H9 (cell line): Measurements from ENCODE around the gene GALNT9. TPM values are rescaled to one million over a fixed set of nuclear protein-coding genes. Genes with fewer than 3 reads are reported as not detected.

ENCODE experiments used
- DNase-seq: peaks from one replicate; pipeline ENCODE4 v3.0.0-alpha.2; 2017
- H2AFZ ChIP-seq: one replicate; pipeline ENCODE4 v1.6.1; 2013; ENCODE audit warnings: mild to moderate bottlenecking, low read length, control low read depth, moderate library complexity
- H2AK5ac ChIP-seq: 2 replicates; pipeline ENCODE4 v1.6.1; 2013; ENCODE audit warnings: low read length, control low read depth, mixed read lengths; ENCODE audit not compliant: insufficient read length
- H2BK120ac ChIP-seq: one replicate; pipeline ENCODE4 v1.6.1; 2013; ENCODE audit warnings: low read depth, mild to moderate bottlenecking, low read length, control low read depth, inconsistent platforms; ENCODE audit not compliant: poor library complexity, severe bottlenecking
- H2BK12ac ChIP-seq: 2 replicates; pipeline ENCODE4 v1.6.1; 2013; ENCODE audit warnings: low read length, control low read depth, mixed read lengths, low read depth; ENCODE audit not compliant: insufficient read length
- H2BK15ac ChIP-seq: 2 replicates; pipeline ENCODE4 v1.6.1; 2013; ENCODE audit warnings: low read depth, low read length, control low read depth
- H2BK20ac ChIP-seq: one replicate; pipeline ENCODE4 v1.6.1; 2013; ENCODE audit warnings: low read depth, mild to moderate bottlenecking, low read length, control low read depth, inconsistent platforms; ENCODE audit not compliant: poor library complexity, severe bottlenecking
- H2BK5ac ChIP-seq: 2 replicates; pipeline ENCODE4 v1.6.1; 2013; ENCODE audit warnings: low read length, control low read depth, mixed read lengths; ENCODE audit not compliant: insufficient read length
- H3K14ac ChIP-seq: 2 replicates; pipeline ENCODE4 v1.6.1; 2013; ENCODE audit warnings: low read length, control low read depth; ENCODE audit not compliant: insufficient read depth
- H3K18ac ChIP-seq: 2 replicates; pipeline ENCODE4 v1.6.1; 2013; ENCODE audit warnings: low read depth, mild to moderate bottlenecking, mixed read lengths, low read length, control low read depth; ENCODE audit not compliant: insufficient read length
- H3K23ac ChIP-seq: 2 replicates; pipeline ENCODE4 v1.6.1; 2013; ENCODE audit warnings: low read length, control low read depth, mixed read lengths, low read depth; ENCODE audit not compliant: insufficient read length
- H3K23me2 ChIP-seq: 2 replicates; pipeline ENCODE4 v1.6.1; 2013; ENCODE audit warnings: low read depth, mild to moderate bottlenecking, mixed read lengths, low read length, control low read depth; ENCODE audit not compliant: insufficient read length, poor library complexity, severe bottlenecking
- H3K27ac ChIP-seq: 2 replicates; pipeline ENCODE4 v1.5.1; 2013; ENCODE audit warnings: low read length, control low read depth, mixed read lengths, low read depth; ENCODE audit not compliant: insufficient read length
- H3K27me3 ChIP-seq: 2 replicates; pipeline ENCODE4 v1.6.1; 2013; ENCODE audit warnings: low read length, control low read depth, inconsistent platforms; ENCODE audit not compliant: insufficient read depth
- H3K4ac ChIP-seq: 2 replicates; pipeline ENCODE4 v1.6.1; 2013; ENCODE audit warnings: low read depth, mild to moderate bottlenecking, control low read depth, inconsistent platforms, low read length, moderate library complexity
- H3K4me1 ChIP-seq: 2 replicates; pipeline ENCODE4 v1.6.1; 2013; ENCODE audit warnings: low read length, control low read depth, inconsistent platforms; ENCODE audit not compliant: insufficient read depth
- H3K4me2 ChIP-seq: 2 replicates; pipeline ENCODE4 v1.6.1; 2013; ENCODE audit warnings: low read length, control low read depth, mixed read lengths; ENCODE audit not compliant: insufficient read length, insufficient read depth
- H3K56ac ChIP-seq: 2 replicates; pipeline ENCODE4 v1.6.1; 2013; ENCODE audit warnings: low read depth, mild to moderate bottlenecking, mixed read lengths, low read length, control low read depth; ENCODE audit not compliant: insufficient read length
- H3K79me1 ChIP-seq: 2 replicates; pipeline ENCODE4 v1.6.1; 2013; ENCODE audit warnings: low read depth, mild to moderate bottlenecking, moderate library complexity, low read length, control low read depth, inconsistent platforms; ENCODE audit not compliant: insufficient read depth, poor library complexity, severe bottlenecking
- H3K79me2 ChIP-seq: 2 replicates; pipeline ENCODE4 v1.6.1; 2013; ENCODE audit warnings: low read length, control low read depth, inconsistent platforms; ENCODE audit not compliant: insufficient read depth
- H3K9ac ChIP-seq: 2 replicates; pipeline ENCODE4 v1.6.1; 2013; ENCODE audit warnings: low read length, control low read depth, mixed read lengths; ENCODE audit not compliant: insufficient read length; ENCODE audit errors: extremely low read depth
- H3K9me3 ChIP-seq: one replicate; pipeline ENCODE4 v1.6.1; 2013; ENCODE audit warnings: low read depth, low read length, inconsistent platforms; ENCODE audit not compliant: control insufficient read depth
- H3T11ph ChIP-seq: one replicate; pipeline ENCODE4 v1.6.1; 2013; ENCODE audit warnings: mild to moderate bottlenecking, low read length, control low read depth, inconsistent platforms
- H4K20me1 ChIP-seq: one replicate; pipeline ENCODE4 v1.6.1; 2013; ENCODE audit not compliant: control insufficient read depth, insufficient read length, insufficient read depth
- H4K5ac ChIP-seq: 2 replicates; pipeline ENCODE4 v1.6.1; 2013; ENCODE audit warnings: low read depth, mild to moderate bottlenecking, mixed read lengths, low read length, control low read depth; ENCODE audit not compliant: insufficient read length
- H4K8ac ChIP-seq: replicated peaks from 2 replicates; pipeline ENCODE4 v1.6.1; 2013; ENCODE audit warnings: low read length, control low read depth, mixed read lengths, low read depth; ENCODE audit not compliant: insufficient read length
- H4K91ac ChIP-seq: 2 replicates; pipeline ENCODE4 v1.6.1; 2013; ENCODE audit warnings: low read depth, mild to moderate bottlenecking, moderate library complexity, mixed read lengths, low read length, control low read depth; ENCODE audit not compliant: insufficient read length
- H3K27ac Mint-ChIP-seq, 3 experiments: 2 replicates in 2 of 3; 3 replicates in 1 of 3; pipeline ENCODE4 v1.8.0; 2020 to 2021; ENCODE audit warnings: mixed read lengths in 3 of 3, mild to moderate bottlenecking in 1 of 3, moderate library complexity in 1 of 3
- H3K27me3 Mint-ChIP-seq: 2 replicates; pipeline ENCODE4 v1.8.0; 2021; ENCODE audit warnings: low read depth, mild to moderate bottlenecking, moderate library complexity, mixed read lengths
- H3K36me3 Mint-ChIP-seq, 3 experiments: 2 replicates in 2 of 3; 3 replicates in 1 of 3; pipeline ENCODE4 v1.8.0; 2020 to 2021; ENCODE audit warnings: low read depth in 3 of 3, mixed read lengths in 3 of 3; ENCODE audit not compliant: insufficient read depth in 1 of 3
- H3K4me1 Mint-ChIP-seq, 2 experiments: 2 replicates each; pipeline ENCODE4 v1.8.0; 2020; ENCODE audit warnings: mixed read lengths in 2 of 2
- H3K4me3 Mint-ChIP-seq, 2 experiments: 2 replicates in 1 of 2; 3 replicates in 1 of 2; pipeline ENCODE4 v1.8.0; 2020 to 2021; ENCODE audit warnings: mild to moderate bottlenecking in 2 of 2, mixed read lengths in 2 of 2, moderate library complexity in 1 of 2
- H3K9me3 Mint-ChIP-seq, 2 experiments: 2 replicates in 1 of 2; 3 replicates in 1 of 2; pipeline ENCODE4 v1.8.0; 2020; ENCODE audit warnings: mild to moderate bottlenecking in 2 of 2, mixed read lengths in 2 of 2, moderate library complexity in 1 of 2
- CTCF ChIP-seq: fragments of 200-600 bp; sonication (generic); conservative IDR thresholded peaks from 3 replicates; pipeline ENCODE4 v1.8.0; 2021; ENCODE audit warnings: antibody characterized with exemption, mild to moderate bottlenecking
- WGBS: extraction: QIAGEN DNeasy Blood & Tissue Kit; methylation state at CpG from one replicate; pipeline ENCODE4 v1.1.7; 2013; ENCODE audit warnings: missing lambda C conversion rate, low lambda C conversion rate, mixed read lengths; ENCODE audit not compliant: insufficient read length; ENCODE audit errors: extremely low coverage; 5-methylcytosine and 5-hydroxymethylcytosine counted together
- total RNA-seq: library from RNA; stranded (reverse); gene quantifications from 2 replicates; pipeline ENCODE4 v1.2.1, GENCODE V29; 2021

GALNT9 gene
- total RNA-seq, 1 experiment from 2014 or later = 0.35 TPM

GRCh38 chr12:132338311-132338710 lies 8.9 kb upstream of the GALNT9 start:
- peaks cover 89% of the 10 kb centered on the region for H3K27me3 Mint-ChIP-seq

More at GRCh38 chr12:132338311-132338710, 8.9 kb upstream of the GALNT9 start:
- Histone ChIP-seq H2AFZ (no peak overlapping the region), H3K27ac (no peak overlapping the region), H3K9ac (no peak overlapping the region), H4K5ac (no peak overlapping the region), H2BK12ac (no peak overlapping the region), H3K18ac (no peak overlapping the region), H3K4ac (no peak overlapping the region), H3K4me1 (no peaks in the 10 kb centered on the region), H3K23me2 (peaks cover 2% of the 10 kb centered on the region), H3K56ac (no peak overlapping the region), H2AK5ac (no peak overlapping the region), H4K8ac (no peak overlapping the region), H2BK120ac (no peak overlapping the region), H2BK5ac (no peak overlapping the region), H3K23ac (no peak overlapping the region), H3T11ph (no peak overlapping the region), H3K4me2 (no peak overlapping the region), H3K9me3 (no peaks in the 10 kb centered on the region), H3K79me1 (no peaks in the 10 kb centered on the region), H4K20me1 (peaks cover 2% of the 10 kb centered on the region), H2BK15ac (no peak overlapping the region), H3K14ac (no peak overlapping the region), H4K91ac (no peak overlapping the region), H2BK20ac (no peak overlapping the region), H3K27me3 (peaks cover 2% of the 10 kb centered on the region; the same call in 1 of the 2 replicates), H3K79me2 (no peaks in the 10 kb centered on the region)
- Mint-ChIP-seq H3K9me3 (peaks cover 0 to 4% of the 10 kb centered on the region in 2 experiments; a peak in 1 of 5 replicates), H3K36me3 (no peaks in the 10 kb centered on the region), H3K4me1 (peaks cover 3 to 13% of the 10 kb centered on the region in 2 experiments), H3K4me3 (no peak overlapping the region), H3K27ac (no peak overlapping the region)
- WGBS = no CpG with 5 or more reads among the region's 20 CpGs
- DNase-seq = no peak
- TF ChIP-seq CTCF = no peak
